NCI-H2081 treated with DMSO at 0.1 percent for 48 hours (cell line): Measurements from ENCODE around the gene WDR18.

Experiments used
- DNase-seq: peaks from one replicate; lab custom pipeline; 2025; lab: John Stamatoyannopoulos, UW

Gene WDR18

DNA sequence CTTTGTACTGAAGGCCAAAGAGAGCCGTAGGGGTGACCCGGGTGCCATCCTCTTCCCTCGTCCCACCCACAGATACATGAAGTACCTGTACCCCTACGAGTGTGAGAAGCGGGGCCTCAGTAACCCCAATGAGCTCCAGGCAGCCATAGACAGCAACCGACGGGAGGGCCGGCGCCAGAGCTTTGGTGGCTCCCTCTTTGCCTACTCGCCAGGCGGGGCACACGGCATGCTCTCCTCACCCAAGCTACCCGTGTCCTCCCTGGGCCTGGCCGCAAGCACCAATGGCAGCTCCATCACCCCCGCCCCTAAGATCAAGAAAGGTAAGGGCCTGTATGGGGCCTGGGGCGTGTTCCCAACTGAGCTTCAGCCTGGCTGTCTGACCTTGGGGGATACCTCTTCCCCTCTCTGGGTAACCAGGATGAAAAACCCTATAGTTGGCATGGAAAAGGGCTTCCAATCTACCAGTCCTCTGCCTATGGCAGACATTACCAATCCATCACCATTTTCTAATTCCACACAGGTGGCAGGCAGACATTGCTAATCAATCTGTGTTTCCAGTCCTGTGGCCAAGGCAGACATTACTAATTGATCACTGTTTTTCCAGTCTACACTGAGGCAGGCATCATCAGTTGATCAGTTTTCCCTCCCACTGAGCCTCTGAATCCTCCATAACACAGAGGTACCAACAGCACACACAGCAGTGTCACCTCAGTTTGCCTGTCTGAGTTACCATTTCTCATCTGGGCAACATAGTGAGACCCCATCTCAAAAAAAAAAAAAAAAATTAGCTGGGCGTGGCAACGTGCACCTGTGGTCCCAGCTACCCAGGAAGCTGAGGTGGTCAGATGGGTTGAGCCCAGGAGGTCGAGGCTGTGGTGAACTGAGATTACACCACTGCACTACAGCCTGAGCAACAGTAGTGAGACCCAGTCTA, 19.1 kb upstream of the WDR18 start:
- DNase-seq = no peak

DNA sequence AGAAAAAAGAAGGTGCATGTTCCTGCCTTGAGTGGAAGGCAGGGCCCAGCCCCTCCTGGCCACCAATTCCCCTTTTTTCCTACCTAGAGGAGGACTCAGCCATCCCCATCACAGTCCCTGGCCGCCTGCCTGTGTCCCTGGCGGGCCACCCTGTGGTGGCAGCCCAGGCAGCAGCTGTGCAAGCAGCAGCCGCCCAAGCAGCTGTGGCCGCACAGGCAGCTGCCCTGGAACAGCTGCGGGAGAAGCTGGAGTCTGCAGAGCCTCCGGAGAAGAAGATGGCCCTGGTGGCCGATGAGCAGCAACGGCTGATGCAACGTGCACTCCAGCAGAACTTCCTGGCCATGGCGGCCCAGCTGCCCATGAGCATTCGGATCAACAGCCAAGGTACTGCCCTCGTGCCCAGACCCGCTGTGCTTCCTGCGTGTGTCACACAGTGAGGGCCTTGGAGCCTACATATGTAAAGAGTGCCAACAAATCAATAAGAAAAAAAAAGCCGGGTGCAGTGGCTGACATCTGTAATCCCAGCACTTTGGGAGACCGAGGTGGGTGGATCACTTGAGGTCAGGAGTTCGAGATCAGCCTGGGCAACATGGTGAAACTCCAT, 17.6 kb upstream of the WDR18 start:
- no peak for DNase-seq

DNA sequence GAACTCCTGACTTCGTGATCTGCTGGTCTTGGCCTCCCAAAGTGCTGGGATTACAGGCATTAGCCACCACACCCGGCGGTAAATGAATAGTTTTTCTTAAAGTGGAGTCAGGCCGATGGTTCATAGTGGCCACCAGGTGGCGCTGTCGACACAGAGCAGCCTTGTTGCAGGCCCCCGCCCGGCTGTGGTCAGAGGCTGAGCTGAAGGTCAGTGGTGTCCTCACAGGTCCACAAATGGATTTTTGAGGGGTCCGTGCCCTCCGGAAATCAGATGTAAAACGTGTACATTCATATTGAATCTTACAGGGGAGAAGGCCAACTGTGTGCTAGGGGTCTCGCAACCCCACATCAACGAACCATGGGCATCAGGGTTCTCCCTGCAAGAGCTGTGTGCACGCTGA, 13.4 kb upstream of the WDR18 start:
- no peak for DNase-seq

DNA sequence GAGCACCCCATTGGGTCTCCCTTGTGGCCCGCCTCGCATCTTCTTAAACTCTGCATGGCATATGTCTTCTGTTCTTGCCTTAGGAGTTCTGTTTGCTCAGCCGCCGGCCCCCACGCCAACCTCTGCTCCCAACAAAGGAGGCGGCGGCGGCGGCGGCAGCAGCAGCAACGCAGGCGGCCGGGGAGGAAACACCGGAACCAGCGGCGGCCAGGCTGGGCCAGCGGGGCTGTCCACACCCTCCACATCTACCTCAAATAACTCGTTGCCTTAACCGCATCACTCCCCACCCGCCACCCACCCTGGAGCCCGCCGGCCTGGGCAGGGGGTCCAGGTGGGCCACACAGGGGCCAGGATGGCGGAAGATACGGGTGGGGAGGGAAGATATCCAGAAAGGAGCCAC, 12.3 kb upstream of the WDR18 start:
- no peak for DNase-seq

DNA sequence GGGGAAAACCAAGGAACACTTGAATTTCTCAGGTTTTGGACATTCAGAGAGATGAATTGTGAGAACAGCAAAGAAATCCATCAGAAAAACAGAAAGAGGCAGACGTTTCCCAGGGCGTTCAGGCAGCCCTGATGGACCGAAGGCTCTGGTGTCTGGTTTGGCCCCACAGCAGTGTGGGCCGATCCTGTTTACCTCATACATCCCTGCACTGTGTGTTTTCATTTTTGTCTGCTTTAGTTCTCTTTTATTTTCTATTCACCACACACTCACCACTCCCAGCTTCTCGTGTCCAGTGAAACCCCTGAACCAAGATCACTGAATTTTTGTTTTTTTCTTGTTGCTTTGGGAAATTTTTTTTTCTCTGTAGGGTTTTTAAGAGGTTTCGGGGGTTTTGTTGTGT, 11.9 kb upstream of the WDR18 start:
- DNase-seq = no peak

DNA sequence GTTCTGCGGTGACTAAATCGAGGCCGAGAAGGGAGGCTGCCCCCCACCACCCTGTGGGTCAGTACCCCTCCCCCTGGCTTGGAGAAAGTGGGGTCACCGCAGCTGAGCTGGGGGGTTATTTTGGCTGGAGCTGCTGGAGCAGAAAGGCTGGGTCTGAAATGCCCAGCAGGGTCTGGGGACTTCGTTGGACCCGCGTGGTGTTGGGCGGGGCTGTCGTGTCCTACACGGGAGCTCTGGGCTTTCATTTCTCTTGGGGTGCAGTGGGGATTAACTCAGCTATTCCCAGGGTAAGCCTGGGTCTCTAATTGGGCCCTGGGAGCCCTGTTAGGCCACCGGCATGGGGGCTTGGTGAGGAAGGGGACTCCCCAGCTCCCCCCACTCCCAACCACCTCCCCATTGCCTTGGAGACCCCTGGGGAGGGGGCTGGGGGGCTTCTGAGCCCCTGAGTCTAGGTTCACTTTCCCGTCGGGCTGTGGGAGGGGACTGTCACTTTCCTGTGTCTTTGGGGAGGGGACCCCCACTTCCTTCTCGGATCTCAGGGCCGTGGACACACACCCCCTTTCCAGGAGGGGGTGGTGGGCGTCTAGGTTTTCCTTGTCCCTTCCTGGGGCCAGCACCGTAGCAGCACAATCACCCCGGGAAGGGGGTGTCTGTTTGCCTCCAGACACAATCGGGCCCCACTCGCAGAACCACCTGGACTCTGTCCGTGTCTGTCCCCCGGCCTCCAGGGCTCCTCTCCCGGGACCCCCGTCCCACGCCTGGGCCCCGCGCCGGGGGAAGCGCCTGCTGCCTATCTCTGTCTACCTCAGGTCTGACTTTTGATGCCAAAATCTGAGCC, 10.2 kb upstream of the WDR18 start:
- DNase-seq = no peak

DNA sequence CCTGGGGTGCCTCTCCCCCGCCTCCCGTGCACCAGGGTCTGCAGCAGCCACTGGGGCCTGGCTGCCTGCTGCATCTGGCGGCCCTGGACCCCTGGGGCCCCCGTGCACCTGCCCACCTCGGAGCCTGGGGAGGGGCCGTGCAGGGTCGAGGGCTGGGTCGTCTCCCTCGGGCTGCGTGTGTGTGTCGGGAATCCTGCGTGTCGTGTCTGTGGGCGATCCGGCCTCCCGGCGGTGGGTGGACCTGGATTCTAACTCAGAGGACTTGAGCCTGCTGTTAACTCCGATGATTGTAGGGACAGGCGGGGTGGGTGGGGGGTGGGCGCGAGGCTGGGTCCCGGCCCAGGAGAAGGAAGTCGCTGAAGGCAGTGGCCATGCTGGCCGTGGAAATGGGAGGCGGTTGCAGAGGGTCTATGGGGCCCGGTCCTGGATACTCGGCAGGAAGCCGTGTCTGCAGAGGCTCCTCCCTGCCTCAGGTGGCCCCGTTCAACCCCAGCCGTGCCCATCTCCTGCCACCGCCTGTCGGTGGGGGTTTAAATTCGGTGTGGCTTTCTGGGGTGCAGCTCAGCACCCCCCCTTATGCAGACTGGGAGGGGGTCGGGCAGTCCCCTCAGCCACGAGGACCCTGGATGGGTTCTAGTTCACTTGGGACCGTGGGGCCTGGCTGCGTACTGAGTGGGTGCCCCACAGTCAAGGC, 9.4 kb upstream of the WDR18 start:
- no peak for DNase-seq

DNA sequence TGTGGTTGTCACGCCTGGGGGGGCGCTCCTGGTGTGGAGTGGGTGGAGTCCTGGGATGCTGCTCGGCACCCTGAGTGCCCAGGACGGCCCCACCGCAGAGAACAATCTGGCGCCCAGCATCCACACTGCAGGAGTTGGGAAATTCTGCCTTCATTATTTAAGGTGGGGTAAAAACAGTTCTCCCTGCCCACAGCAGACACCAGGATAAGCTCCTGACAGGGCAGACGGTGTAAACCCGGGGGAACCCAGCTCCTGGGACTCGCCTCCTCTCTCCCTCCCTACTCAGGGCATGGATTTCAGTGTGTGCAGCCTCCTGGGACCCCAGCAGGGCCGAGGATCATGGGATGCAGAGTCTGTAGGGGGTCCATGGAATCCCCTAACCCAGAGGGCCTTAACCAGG, 7.7 kb upstream of the WDR18 start:
- DNase-seq = no peak

DNA sequence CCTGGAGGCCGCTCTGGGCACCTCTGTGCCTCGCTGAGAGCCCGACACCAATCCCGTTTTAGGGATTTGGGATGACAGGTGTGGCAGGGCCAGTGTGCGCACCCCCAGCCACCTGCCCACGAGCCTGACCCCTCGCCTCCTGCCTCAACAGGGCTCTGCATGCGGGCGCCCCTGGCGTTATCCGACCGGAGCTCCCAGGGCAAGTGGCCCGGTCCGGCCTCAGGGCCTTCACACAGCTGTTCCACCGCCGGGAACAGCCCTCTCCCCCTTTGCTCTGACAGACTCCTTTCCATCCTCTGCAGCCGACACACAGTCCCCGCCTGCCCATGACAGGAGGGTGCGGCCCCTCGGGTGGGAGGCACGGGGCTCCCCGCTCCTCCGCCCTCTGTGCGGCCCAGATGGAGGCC, 7.1 kb upstream of the WDR18 start:
- no peak for DNase-seq

DNA sequence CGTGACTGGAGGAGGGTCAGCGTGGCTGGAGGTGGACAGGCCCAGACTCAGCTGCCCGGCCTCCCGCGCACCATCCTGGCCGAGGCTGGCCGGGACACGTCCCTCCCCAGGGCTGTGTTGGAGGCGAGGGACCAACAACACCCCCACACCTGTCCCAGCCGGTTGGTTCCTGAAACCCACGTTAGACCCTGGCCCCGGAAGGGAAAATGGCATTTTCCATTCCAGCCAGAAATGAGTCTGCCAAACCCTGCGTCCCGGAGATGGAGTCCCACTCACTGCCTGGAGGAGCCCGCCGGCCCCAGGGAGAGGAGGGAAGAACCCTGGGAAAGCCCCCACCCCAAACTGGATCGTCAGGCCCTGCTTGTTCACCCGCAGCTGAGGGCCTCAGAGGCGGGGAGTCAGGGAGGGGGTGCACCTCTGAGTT, 4.8 kb upstream of the WDR18 start:
- DNase-seq = no peak

DNA sequence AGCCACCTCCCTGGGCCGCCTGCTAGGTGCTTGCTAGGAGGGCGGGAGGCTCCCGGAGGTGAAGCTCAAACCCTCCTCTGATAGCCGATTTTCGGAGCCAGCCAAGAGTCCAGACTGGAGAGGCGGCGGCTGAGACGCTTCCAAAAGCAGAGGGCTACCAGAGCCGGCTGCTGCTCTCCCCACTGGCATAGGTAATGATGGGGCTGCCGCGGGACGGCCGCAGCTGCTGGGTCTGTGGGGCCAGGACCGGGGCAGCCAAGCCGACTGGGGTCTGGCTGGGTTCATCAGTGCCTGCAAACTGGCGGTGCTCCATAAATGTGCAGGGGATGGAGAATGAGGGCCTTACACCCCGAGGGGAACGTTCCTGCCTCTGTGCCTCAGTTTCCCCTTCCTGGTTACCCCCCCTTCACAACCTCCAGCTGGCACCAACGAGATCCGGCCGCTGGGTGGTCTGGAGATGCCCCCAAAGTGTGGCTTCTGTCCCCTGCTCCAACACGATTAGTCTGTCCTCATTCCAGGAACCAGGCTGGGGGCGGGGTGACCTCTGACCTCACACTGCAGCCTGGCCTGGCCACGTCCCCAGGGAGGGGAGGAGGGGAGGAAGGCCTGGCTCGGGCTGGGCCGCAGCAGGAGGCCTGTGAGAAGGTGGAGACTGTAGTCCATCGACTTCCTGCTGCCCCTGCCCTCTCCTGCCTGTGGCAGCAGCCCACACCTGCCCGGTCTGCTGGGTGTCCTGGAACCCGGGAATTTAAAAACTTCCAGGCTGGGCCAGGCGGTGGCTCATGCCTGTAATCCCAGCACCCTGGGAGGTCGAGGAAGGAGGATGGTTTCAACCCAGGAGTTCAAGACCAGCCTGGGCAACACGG, 3.8 kb upstream of the WDR18 start:
- no peak for DNase-seq

DNA sequence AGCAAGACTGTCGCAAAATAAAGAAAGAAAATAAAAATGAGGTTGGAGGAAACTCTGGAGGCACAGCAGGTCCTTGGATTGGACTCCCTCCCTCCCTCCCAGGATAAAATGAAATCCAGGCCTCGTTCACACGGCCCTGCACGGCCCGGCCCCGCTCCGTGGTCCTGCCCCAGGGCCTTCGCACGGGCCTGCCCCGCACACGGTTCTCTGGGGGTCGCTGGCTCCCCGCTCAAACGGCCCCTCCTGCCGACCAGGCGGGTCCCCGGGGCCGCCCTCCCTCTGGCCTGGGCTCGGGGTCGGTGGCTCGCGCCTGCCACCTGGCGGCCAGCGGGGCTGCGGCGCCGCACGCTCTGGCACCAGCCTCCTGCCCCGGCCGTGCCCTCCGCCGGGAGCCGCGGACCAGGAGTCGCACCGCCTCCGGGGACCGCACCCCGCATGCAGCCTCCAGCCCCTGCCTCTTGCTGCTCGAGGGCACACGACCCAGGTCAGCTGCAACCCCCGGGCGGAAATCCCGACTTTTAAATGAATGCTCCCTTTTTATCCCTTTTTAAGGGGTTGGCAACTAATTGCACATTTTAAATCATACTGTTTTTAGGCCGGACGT, 1.5 kb upstream of the WDR18 start:
- DNase-seq = no peak

DNA sequence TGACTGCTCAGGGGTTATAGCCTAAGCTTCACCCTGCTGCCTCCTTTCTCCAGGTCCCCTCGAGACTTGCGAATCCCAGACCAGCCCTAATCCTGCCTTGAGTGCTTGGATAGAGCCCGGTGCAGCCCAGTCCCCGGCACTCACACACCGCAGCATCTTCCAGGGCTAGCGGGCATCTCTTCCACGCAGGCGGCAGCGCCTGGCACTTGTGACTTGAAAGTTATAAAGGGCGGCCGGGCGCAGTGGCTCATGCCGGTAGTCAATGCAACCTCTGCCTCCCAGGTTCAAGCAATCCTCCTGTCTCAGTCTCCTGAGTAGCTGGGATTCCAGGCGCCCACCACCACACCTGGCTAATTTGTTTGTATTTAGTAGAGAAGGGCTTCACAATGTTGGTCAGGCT, 1.9 kb downstream of the WDR18 start:
- DNase-seq = no peak

DNA sequence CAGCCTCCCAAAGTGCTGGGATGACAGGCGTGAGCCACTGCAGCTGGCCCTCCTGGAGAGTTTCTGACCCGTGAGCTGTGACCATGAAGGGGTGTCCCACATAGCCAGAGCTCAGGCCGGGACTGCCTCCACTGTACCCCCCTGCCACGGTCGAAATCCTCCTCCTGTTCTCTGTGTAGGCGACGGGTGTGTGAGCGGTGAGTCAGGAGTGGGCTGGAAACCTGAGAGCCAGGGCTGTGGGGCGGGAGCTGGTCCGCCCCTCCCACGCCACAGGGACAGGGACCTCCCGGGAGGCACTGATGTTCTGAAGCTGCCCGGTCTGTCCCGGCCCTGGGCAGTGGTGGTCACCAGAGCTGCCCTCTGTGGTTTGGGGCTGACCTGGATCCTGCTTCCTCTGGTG, 3.9 kb downstream of the WDR18 start:
- no peak for DNase-seq

DNA sequence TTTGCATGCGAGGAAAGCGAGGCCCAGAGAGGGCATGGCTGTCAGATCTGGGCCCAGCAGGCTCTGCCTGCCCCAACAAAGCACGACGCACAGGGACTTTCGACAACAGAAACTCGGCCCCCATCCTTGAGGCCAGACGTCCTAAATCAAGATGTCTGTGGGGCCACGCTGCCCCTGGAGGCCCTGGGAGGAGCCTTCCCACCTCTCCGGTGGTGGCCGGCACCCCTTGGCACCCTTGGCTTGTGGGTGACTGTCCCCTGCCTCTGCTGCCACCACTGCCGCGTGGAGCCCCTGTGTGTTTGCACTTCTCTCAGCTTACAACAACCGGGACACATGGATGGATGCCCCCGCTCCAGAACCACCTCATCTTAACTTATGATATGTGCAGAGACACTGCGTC, 4.4 kb downstream of the WDR18 start:
- DNase-seq = no peak

DNA sequence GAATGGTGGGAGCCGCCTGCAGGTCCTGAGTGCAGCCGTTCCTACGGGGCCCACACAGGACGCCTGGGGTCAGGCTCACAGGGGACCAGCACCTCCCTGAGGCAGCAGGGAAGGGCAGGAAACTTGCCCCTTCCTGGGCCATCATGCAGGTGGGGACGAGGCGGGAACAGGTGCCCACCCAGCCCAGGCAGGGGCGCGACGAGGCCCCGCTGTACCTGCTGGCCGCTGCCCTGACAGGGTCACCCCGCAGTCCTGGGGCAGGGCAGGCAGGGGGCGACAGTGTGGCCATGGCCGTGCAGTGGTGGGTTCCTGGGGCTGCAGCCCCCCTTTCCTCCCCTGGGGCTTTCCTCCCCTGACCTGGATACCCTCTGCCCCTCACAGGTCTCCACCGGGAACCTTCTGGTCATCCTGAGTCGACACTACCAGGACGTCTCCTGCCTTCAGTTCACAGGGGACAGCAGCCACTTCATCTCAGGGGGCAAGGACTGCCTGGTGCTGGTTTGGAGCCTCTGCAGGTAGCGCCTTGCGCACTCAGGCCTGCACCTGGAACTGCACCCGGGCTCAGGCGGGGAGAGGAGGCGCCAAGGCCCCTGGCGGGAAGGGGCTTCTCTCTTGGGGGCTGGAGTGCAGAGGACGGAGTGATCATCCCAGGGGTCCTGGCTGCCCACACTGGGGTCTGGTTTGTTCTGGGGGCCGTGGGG, 5.4 kb downstream of the WDR18 start:
- no peak for DNase-seq

DNA sequence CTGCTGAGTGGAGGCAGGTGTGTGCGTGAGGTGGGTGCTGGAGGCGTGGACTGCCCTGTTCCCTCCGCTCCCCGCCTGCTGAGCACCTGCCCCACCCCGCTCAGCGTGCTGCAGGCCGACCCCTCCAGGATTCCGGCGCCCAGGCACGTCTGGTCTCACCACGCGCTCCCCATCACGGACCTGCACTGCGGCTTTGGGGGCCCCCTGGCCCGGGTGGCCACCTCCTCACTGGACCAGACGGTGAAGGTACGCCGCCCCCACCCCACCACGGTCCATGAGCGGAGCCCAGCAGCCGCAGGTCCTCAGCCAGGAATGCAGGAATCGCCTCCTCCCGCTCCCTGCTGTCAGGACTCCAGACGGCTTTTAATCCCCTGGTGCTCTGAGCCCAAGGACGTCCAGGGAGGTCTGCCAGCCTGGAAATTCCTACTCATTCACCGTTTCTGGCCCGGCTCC, 6.0 kb downstream of the WDR18 start:
- DNase-seq = no peak

DNA sequence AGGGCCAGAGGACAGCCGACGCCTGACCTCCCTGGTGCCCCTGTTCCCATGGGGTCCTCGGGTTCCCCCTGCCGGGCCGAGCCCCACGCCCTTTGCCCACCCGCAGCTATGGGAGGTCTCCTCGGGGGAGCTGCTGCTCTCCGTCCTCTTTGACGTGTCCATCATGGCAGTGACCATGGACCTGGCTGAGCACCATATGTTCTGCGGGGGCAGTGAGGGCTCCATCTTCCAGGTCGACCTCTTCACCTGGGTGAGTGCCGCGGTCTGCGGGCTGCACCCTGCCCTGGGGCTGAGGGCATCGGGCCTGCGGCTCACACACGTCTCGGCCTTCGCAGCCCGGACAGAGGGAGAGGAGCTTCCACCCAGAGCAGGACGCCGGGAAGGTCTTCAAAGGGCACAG, 6.6 kb downstream of the WDR18 start:
- DNase-seq = no peak

DNA sequence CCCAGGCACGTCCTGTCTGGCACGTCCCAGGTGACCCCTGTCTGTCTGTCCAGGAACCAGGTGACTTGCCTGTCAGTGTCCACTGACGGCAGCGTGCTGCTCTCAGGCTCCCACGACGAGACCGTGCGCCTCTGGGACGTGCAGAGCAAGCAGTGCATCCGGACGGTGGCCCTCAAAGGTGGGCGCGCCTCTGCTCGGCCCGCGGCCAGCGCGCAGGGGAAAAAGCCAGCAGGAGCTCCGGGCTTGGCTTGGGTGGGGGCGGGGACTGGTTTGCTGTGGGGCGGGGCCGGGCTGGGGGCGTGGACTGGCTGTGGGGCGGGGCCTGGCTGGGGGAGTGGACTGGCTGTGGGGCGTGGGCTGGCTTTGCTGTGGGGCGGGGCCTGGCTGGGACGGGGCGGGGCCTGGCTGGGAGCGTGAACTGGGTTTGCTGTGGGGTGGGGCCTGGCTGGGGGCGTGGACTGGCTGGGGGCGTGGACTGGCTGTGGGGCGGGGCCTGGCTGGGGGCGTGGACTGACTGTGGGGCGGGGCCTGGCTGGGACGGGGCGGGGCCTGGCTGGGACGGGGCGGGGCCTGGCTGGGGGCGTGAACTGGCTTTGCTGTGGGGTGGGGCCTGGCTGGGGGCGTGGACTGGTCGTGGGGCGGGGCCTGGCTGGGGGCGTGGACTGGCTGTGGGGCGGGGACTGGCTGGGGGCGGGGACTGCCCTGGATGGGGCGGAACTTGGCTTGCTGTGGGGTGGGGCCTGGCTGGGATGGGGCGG, 7.2 kb downstream of the WDR18 start:
- DNase-seq = no peak
